GM12891 (cell line): ENCODE data around the gene CDS2.

Experiments
- POLR2A ChIP-seq: IDR thresholded peaks from 2 replicates; pipeline ENCODE4 v1.6.1; 2011; ENCODE audit warnings: low read depth, low read length, control low read depth
- POLR2AphosphoS5 ChIP-seq: IDR thresholded peaks from 2 replicates; pipeline ENCODE4 v1.6.1; 2011; ENCODE audit warnings: low read depth, low read length, control low read depth

GRCh38 chr20:5197847-5198650 lies 71.2 kb downstream of the CDS2 start:
- TF ChIP-seq POLR2AphosphoS5 (no peak), POLR2A (no peak)
